HG03520 (cell line): ENCODE data around the gene CTNNA2.

Experiments used
- ATAC-seq: cut with Tn5 transposase; IDR thresholded peaks from one replicate; pipeline ENCODE4 v1.9.1; 2021; ENCODE audit warnings: mild to moderate bottlenecking, moderate library complexity; ENCODE audit not compliant: unreplicated experiment

The CTNNA2 gene

DNA sequence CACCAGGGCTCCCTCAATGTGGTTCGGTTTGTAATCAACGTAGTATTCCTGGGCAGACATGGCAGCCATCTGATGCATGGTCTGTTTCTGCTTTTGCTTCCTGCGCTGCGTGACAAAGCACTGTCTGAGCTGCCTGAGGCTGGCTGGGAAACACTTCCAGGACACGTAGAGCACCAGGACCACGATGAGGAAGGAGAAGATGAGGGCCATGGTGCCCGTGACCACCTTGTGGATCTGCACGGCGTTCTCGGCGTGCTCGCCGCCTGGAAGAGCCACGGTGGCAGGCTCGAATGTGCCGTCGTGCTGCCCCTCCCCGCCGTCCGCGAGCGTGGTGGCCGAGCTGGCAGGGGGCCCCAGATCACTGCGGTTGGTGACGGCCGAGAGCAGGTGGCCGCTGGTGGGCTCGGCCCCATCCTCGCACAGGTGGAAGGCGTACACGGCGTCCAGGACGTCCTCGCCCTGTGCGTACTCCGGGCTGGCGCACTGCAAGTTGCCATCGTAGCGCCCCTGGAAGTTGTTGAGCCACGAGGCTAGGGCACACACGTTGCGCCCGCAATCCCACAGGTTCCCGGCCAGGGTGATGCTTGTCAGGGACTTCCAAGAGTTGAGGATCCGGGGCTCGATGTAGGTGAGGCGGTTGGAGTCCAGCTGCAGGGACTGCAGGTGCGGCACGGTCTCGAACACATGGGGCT, 789.6 kb downstream of the CTNNA2 start:
- no peak for ATAC-seq

DNA sequence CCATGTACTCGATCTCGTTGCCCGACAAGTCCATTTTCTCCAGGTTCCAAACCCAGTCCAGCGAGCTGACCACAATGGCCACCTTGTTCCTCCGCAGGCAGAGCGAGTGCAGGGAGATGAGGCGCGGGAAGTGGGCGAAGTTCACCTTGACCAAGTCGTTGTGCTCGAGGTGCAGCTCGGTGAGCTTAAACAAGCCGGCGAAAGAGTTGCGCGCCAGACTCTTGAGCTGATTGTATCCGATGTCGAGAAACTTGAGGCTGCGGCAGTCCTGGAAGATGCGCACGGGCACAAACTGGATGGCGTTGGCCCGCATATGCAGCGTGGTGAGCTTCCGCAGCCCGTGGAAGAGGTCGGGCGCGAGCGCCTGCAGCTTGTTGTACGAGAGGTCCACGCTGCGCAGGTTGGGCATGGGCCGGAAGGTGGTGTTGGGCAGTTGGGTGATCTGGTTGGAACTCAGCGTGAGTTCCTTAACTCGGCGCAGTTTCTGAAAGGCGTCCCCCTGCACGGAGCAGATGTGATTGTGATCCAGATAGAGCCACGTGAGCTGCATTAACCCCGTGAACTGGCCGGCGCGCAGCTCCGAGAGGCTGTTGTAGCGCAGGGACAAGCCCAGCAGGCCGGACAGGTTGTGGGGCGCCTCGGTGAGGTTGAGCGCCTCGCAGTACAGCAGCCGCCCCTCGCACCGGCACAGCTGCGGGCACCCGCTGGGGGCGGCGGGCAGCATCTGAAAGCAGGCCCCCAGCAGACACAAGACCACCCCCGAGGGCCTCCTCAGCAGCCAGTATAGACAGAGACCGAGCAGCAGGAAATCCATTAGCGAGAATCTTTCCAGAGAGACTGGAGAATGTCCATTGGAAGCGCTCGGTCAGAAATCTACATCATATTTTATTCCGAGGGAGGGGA, 790.4 kb downstream of the CTNNA2 start:
- ATAC-seq = no peak

DNA sequence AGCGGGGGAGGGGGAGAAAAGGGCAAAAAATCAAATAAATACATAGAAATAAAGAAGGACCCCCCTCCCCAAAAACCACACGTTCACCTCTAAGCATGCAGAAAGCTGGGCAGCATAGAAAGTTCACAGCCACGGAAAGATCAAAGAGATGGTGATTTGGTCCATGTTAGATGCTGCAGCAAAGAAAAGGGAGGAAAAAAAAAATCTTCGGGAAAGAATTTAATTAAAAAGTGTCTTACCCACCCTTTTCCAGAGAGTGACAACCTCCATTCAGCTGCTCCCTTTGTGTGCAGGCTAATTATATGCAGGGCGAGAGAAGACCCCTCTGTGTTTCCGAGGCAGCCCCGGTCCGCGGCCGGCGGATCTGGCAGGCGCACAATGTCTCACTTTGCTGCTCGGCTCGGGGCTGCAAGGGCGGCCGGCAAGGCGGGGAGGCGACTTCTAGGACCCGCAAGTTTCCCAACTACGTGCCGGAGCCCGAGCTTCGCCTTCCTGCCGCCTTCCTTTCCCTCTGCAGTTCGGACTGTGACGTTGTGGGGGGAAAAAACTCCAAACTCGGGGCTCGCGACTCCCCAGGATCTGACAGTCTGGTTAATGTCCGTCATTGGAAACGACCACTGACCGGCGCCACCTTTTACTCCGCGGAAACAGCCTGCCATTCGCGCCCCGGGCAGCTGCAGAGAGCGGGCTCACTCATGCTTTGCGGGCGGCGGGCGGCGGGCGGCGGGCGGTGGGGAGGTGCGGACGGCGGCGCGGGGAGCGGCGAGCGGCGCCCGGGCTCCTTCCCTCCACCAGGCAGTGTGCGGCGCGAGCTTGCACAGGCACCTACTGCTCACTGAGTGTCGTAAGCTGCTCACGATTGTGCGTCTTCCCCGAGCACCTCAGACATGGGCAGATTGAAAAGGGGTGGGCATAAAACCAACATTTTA, 791.3 kb downstream of the CTNNA2 start, which contains the start of gene LRRTM1:
LRRTM1 (minus strand) TSS at position 844 of the 929 bp plus-strand sequence. CDS start 933 bp downstream, outside the sequence.
- ATAC-seq = no peak

DNA sequence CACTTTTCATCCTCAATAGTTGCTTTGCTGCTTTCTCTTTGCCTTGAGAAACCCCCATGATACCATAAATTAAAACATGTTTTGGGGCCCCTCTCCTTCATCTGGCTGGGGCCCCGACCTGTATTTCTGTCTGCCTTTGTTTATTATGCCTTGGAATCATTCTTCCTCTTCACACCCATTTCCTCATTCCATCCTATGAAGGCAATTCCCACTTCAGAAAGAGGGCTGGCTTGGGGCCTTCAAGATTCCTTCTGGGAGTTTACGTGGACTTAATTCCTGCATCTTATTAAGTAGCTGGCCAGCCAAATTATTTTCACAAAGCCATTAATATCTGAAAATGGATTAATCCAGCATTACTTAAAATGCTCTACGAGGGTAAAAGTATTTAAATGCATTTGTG, 798.5 kb downstream of the CTNNA2 start:
- no peak for ATAC-seq

DNA sequence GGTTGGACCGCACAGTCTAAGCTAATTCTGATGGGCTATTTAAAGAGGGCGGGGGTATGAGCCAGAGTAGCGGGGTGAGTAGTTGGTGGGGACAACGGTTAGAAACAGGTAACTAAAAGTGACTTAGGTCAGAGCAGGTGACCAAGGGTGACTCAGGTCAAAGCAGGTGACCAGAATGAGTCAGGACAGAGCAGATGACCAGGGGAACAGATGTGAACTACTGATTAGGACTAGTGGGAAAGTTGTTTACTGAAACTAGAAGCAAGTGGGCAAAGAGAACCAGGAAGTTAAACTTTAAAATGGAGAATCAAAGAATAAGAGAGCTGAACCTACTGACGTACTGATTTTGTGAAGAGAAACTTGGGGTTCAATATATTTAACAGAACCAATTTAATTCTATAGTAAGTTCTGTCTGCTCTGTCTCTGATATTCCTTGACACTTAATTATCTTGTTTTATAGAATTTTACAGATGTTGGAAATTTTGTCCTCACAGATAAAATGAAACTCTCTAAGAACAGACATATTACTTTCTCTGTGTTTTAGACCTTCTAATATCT, 799.5 kb downstream of the CTNNA2 start:
- ATAC-seq = no peak

DNA sequence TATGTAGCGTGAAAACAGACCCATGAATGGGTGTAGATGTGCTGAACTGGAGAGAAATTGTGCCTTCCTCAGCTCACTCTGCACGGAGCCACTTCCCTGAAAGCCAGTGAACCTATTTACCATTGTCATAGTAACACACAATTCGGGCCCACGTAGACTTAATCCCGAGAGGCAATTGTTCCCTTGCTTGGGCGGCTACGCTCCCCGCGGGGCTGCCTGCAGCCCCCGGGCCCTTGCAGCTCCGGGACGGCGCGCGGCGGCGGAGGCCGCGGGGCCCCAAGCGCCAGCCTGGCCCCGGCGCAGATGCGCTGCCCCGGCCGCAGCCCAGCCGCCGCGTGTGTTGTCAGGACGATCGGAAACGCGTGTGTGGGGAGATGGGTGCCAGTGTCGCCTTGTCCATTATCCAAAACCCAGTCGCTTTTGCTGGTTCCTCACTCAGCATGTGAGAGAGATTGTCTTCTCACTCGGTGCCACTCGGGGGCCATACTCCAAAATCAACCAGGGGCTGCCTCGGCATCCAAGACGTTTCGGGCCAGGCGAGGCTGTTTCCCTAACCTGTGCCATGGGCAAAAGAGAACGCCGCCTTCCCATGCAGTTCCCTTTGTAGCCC, 809.6 kb downstream of the CTNNA2 start:
- ATAC-seq = no peak

DNA sequence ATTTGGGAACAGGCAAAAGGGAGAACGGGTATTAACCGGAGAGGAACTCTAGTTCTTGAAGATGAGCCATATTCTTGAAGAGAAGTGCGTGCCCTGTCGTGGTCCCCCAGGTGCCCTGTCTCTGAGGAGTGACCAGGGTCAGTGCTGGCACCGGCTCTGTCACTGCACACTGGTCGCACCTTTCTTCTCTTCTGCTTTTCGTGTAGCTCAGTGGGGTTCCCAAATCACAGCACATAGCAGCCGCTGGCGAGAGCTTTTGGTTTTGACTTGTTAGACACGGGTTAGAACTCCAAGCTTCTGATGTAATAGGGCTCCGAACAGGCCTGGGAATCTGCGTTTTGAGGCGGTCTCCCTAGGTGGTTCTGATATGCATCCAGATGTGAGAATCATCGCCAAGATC, 810.1 kb downstream of the CTNNA2 start:
- no peak for ATAC-seq

DNA sequence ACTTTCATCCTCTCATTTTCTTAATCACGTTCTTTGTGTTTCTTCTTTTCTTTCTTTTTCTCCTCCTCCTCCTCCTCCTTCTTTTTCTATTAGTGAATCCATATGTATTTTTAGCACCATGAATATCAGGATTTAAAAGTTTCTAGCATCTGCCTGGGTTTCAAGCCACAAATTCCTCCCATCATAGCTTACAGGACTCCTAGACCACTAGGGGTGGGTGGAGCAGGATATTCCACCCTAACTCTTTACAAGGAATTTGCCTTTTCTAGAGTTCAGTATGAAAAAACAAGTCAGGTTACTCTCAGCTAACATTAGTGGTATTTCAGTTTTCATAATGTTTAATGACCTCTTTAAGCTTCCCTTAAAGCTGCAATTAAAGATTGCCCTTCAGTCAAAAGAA, 810.8 kb downstream of the CTNNA2 start:
- no peak for ATAC-seq

DNA sequence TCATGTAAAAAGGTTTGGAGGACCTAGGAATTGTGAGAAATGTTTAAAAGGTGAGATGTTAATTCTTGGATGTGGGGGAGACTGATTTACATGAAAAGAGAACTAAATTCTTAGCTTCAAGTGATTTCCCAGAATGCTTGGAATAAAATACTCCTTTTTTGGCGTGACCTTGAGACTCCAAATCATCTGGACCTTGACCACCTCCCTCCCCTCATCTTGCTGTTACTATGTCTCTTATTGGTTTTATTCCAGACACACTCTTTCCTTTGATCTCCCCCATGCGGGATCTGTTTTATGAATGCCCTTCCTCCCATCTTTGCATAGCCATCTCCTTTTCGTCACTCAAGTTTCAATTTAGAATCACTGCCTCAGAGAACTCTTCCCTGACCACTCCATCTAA, 811.7 kb downstream of the CTNNA2 start:
- ATAC-seq = no peak

DNA sequence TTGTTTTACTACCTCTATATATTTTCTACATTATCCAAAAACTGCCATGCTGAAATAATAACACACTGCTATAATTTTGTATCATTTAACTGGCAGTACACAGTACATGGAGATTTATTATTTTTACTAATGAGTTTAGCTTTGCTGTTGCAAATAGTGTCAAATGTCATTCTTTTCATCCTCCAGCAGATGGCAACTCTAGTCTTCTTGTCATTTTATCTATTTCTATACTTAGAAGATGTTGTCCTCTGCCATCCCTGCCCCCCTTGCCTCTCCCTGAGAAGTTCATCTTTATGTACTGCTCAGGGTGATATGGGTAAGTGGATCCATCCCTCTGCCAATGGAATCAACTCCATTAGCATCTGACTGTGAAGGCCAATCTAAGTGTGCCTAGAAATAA, 813.4 kb downstream of the CTNNA2 start:
- no peak for ATAC-seq

DNA sequence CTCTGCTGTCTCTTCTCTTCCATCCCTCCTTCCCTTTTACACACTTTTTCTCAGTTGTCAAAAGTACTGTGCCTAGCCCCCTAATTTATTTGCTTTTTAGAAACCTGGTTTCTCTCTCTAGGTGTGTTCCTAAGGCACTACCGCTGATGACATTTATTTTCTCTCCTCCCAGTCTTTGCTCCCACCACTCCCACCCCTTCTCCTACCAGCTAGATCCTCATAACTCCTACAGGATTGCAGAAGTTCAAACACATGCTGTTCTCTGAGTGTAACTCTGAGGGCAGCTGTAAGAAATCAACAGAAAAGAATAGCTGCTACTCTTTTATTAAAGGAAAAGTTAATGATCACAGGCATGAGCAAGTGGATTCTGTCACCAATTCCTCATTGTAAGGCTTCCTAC, 814.0 kb downstream of the CTNNA2 start:
- no peak for ATAC-seq

DNA sequence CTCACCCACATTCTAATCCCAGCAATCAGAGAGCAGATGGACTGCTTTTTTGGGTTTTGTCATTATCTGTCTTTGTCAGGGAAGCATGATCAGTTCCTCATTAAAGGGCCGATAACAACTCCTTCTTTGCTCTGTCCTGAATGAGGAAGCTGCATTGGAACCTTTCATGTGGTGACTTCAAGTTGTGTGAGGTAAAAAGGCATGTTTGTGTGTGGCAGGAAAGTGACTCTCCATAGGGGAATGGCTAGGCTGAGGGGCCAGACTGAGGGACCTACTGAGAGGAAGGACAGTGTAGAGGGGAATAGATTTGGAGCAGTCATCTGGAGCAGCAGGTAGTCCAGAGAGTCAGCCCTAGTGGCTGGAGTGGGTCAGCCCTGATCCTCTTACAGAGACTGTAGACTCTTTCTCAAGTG, 815.3 kb downstream of the CTNNA2 start:
- ATAC-seq = no peak

DNA sequence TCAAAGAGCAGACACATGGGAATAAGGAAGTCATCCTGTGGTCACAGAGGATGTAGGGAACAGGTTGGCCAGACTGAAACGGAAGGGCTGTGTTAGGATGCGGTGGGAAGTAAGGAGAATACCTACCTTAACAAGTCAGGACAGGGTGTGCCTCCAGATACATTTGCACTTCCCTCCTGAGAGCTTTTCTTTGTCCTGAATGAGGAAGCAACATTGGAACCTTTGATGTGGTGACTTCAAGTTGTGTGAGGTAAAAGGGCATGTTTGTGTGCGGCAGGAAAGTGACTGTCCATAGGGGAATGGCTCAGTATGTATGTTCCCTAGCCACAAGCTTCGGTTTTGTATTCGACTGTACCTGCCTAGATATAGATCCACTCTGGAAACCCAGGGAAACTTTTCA, 816.6 kb downstream of the CTNNA2 start:
- no peak for ATAC-seq

DNA sequence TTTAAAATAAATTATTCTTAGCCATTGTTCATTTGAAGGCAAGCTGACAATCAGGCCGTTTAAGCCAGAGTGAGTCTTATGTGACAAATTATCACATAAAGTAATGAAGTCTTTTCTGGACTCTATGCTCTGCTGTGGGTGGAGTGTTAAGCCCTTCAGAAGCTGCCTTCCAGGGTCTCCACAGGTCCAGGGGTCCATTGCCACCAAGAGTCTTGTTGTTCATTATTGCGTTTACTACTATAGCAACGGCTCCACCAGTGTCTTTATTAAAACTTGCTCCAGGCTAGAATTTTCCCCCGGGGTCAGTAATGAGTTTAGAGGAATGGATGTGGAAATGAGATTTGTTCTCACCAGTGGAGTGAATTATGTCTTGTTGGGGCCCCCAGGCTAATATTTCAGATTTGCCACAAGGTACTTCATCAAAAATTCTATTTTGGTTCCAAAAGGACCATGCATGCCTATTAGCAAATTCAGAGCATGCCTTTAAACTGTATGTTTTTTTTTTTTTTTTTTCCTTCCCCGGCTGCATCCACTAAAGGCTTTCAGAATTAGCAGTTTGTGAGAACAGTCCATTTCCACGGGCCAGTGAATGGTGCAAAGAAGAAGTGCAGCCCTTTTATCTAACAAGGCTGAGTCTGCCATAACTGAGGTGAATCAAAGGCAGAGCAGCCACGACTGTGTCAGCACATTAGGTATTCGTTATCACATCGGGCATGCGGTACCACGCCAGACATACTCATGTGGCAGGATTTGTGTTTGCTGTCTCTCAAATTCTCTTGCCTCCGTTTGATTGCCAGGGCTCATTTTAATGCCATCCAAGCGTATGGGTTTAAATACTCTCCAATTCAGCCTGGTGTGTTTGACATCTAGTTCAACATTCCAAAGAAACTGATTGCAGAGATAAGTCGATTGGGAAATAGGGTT, 817.9 kb downstream of the CTNNA2 start:
- no peak for ATAC-seq

DNA sequence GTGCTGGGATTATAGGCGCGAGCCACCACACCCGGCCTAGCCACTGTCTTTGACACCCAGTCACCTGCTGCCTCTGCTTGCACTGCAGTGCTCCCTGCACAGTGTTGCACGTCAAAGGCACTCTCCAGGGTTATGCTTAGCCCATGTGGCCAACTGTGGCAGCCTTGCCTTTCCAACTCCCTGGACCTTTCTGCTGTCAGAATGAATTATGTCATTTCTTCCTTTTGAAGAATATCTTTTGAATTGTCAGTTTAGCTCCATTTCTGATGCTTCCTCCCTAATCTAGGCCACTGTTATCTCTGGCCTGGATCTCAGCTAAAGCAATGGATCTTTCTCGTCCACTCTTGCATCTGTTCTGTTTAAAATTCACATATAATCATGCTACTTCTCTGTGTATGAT, 821.0 kb downstream of the CTNNA2 start:
- no peak for ATAC-seq

DNA sequence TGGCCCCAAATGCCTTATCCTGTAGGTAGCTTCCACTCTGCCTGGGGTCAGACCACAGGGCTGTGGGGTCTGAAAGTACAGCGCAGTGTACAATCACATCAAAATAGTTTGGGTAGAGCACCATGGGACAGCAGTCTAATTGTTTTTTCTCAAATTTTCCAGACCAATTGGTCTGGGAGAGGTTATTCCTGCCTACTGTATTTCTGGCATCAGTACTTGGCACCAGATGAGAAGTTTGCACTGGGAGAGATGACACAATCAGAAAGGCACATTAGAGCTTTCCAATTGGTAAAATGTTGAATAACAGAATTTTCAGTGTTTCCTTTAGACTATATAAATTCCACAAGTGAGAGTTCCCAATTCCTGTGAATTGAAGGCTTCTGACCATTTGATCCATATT, 822.6 kb downstream of the CTNNA2 start:
- no peak for ATAC-seq

DNA sequence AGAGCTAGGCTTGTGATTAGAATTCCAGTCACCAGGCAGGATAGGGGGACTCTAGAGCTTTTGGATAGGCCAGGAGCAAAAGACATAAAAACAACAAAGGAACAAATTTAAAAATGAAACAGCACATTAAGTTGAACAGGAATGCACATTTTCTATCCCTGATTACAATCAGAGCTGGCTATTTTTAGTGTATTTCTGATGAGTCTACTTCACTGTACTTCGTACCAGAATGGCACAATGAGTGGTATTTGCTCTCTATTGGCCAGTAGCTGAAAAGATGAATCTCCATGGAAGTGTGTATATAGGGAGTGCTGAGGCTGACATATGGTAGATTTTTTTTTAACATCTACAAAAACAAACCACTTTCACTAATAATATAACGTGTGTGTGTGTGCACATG, 825.9 kb downstream of the CTNNA2 start:
- no peak for ATAC-seq

DNA sequence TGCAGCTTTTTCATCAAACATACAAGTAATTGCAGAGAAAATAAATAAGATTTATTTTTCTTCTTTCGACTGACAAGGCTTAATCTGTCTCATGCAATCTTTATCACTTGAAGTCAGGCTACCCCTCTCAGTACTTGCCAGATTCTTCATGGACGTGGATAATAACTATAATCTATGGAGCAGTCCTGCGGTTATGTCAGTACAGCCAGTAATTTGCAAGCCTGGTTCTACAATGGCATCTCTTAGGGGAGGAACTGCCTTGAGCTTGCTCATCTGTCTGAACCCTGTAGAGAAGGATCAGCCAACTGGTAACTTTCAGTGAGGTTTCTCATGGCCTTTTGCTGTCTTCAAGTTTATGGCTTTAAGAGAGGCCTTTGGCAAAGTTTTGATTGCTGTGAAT, 827.2 kb downstream of the CTNNA2 start:
- no peak for ATAC-seq

DNA sequence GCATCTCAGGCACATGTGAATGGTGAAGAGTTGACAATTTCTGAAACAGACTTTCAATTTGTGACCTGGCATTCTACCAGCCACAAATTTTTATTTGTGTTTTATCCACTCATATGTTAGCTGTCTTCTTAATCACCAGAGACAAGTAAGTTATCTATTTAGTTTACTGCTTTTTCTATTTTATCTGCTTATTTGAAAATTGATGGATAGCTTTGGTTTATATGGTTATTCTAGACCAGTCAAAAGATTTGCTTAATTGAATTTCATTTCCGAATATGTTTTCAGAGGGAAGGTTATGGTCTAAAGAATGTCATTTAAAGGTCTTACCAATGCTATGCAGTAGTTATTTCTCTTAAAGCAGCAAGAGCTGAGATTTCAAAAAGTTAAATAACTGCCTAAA, 835.2 kb downstream of the CTNNA2 start:
- ATAC-seq = no peak
